T1000 (cell line): ENCODE measurements around the gene C16orf74.
A peak's percentile ranks its signal among the peaks of the same experiment; 100 is the strongest.

Source experiments
- DNase-seq: peaks from one replicate; lab custom pipeline; 2025; ENCODE audit warnings: mixed read lengths; lab: John Stamatoyannopoulos, UW

C16orf74 gene

DNA sequence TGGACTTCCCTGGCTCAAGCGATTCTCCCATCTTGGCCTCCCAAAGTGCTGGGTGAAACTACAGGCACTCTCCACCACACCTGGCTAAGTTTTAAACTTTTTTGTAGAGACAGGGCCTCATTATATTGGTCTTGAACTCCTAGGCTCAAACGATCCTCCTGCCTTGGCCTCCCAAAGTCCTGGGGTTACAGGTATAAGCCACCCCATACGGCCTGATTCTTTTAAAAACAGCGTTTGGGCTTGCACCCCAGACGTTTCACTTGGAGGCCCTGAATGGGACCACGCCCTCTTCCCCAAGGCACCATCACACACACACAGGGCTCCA, 32.8 kb downstream of the C16orf74 start:
- DNase-seq, result no peak

- DNase-seq, result peak; percentile 35
Measured at GRCh38 chr16:85717393-85718152, 33.3 kb downstream of the C16orf74 start.

DNA sequence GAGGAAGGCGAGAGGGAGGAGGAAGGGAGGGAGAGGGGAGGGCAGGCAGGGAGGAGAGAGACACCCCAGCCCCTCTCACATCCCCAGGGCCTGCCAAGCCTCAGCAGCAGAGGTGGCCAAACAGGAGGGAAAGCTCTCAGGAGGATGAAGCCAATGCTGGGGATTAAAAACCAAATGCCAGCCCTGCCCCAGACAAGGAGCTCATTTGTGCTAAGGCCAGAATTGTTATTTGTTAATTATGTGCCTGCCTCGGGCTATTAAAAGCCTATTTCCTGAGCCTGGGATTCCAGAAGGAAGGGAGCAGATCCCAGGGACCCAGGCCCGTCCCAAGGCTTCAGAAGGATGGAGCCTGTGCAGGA, 34.2 kb downstream of the C16orf74 start:
- no peak for DNase-seq

- DNase-seq, result no peak
Measured at GRCh38 chr16:85716022-85716679, 34.7 kb downstream of the C16orf74 start.

DNA sequence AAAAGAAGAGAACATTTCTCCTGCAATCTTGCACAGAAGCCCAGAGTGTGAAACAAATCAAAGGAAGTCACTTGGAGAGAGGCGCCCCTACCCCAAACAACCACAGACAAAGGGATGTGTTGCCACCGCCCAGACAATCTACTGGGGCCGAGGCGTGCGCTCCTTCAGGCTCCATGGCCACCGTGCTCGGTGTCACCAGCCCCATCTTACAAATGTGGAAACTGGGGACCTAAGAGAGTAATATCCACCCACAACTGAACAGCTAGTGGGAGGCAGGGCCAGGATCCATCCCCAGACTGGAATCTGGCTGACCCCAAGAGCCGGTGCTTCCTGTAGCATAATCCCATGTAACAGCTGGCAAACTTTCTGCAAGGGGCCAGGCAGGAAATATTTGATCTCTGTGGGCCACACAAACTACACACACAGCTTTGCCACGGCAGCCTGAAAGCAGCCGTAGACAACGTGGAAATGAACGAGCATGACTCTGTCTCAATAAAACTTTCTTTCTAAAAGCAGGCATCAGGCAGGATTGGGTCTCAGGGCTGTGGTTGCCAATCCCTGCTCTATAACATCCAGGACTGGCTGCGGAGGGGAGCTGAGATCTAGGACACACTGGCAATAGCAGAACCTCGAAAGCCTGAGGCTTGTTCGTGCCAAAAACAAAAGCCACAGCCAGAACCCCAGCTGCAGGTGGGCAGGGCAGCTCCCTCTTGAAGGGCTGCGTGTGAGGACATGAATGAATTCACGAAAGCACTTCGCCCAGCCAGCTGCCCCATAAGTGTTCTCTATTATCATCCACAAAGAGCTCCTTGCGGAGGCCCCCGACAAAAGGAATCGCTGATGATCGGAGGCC, 35.5 kb downstream of the C16orf74 start:
- DNase-seq, result no peak

DNA sequence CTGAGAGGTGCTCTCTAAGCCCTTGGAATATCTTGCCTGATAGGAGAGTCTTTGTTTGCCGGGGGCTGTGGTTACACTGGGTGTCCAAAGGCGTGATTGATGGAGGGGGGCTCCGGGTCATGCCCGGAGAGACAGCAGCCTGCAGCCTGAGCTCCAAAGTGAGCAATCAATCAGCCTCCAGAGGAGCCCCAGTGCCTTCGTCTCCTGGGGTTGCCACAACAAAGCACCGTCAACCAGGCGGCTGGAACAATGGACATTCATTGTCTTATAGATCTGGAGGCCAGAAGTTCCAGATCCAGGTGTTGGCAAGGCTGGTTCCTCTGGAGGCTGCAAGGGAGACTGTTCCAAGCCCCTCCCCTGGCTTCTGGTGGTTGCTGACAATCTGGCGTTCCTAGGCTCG, 38.1 kb downstream of the C16orf74 start:
- DNase-seq, result no peak

GRCh38 chr16:85711982-85712587, 38.8 kb downstream of the C16orf74 start:
- DNase-seq, result no peak

DNA sequence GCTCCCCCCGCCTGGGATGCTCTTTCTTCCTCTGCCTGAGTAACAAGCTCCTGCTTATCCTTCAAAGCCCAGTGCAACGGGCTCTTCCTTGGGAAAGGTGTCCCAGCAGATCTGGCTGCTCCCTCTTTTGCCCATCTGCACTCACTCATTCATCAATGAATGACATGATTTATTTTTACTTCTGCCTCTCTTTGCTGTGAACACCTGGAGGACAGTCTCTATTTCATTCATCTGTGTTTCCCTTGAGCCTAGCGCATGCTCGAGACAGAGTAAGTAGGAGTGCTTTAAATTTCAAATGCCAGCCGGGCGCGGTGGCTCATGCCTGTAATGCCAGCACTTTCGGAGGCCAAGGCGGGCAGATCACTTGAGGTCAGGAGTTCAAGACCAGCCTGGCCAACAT, 40.2 kb downstream of the C16orf74 start:
- no peak for DNase-seq

- DNase-seq, result no peak
Measured at GRCh38 chr16:85709766-85710585, 40.9 kb downstream of the C16orf74 start.

DNA sequence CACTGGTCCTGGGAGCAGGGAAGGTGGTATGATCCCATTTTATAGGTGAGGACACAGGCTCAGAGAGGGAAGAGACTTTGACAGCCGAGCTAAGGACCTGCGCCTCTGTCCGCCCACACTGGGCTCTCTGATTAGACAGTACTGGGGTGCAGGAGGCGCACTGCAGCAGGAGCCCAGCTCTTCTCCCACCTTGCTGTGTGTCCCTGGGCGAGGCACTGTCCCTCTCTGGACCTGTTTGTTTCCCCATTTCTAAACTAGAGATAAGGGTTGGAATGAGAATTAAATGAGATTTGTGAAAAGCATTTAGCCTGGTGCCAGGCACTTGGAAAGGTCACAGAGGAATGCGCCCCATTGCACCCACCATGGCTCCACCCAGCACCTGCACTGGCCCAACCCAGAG, 42.6 kb downstream of the C16orf74 start:
- DNase-seq, result no peak

GRCh38 chr16:85707528-85708095, 43.3 kb downstream of the C16orf74 start:
- no peak for DNase-seq

DNA sequence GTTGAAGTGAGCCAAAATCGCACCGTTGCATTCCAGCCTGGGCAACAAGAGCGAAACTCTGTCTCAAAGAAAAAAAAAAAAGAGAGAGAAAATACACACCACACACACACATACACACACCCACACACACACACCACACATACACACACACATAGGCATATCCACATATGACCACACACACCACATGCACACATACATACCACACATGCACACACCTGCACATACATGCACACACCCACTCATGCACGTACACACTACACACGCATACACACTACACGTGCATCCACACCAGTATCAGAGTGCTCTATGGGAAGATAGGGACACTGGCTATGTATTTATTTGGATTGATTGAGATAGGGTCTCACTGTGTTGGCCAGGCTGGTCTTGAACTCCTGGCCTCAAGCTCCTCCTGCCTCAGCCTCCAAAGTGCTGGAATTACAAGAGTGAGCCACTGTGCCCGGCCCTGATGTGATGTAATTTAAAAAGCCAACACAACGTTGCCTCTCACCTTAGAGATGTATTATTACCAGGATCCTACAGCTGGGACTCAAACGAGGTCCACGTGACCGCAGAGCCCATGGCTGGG, 44.4 kb downstream of the C16orf74 start:
- no peak for DNase-seq

GRCh38 chr16:85704900-85705846, 45.7 kb downstream of the C16orf74 start:
- DNase-seq, result no peak

DNA sequence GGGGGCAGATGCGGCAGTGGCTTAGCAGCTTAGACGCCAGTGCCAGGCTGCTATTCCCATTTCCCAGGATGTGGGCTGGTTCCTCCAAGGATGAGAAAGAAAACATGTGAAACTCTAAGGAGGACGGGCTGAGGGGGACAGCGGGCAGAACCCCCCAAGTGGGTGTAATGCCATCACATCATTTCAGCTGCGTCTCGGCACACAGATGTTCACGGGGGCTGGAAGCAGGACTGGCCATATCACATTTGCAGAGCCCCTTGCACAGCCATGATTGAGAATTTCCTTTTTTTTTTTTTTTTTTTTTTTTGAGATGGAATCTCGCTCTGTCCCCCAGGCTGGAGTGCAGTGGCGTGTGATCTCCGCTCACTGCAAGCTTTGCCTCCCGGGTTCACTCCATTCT, 46.9 kb downstream of the C16orf74 start:
- DNase-seq, result no peak

DNA sequence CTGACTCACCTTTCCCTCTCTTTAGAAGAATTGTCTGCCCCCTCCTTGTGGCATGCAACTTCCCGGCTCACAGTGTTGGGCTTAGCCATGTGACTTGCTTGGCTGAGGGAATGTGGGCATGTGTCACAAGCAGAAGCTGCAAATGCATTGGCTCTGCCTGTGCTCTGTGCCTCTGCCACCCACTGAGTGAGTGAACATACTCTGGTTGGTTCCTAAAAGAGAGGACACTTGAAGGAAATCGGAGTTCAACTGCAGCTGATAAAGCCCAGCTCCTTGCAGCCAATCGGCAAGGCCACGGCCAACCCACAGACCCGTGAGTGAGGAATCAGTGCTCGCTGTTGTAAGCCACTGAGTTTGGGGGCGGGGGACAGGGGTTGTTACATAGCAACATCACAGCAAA, 51.3 kb downstream of the C16orf74 start:
- no peak for DNase-seq

- no peak for DNase-seq
Measured at GRCh38 chr16:85698935-85699558, 51.8 kb downstream of the C16orf74 start.

DNA sequence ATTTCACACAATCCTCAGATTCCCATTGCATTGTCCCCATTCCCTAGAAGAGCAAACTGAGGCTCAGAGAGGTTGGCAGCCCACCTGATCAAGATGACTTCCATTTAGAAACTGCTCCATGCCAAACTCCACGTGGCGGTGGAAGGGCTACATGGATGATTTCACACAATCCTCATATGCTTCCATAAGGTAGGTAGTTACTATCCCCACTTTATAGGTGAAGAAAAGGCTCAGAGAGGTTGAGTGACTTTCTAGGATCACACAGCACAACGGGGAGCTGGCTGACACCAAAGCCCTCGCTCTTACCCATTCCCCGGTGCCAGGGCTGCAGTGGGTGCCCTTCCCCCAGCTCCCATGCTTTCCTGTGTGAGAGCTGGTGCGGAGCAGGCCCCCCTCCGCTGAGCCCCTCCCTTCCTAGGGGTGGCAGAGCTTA, 52.4 kb downstream of the C16orf74 start:
- DNase-seq, result no peak

DNA sequence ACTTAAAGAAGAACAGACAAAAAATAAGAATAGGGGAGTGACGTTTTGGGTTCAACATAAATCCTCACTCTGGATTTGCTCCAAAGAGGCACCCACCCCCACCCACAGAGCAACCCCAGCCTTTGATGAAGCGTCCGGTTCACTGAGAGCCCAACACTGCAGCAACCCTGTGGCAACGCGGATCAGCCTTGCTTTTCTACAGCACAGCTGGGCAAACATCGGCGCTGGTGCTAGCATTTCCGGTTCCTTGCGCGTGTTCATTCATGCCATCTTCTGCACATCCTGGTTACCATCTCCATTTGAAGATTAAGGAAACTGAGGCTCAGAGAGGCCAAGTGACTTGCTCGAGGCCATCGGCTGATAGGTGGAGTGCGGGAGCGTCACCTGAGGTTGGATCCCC, 53.5 kb downstream of the C16orf74 start:
- DNase-seq, result no peak

DNA sequence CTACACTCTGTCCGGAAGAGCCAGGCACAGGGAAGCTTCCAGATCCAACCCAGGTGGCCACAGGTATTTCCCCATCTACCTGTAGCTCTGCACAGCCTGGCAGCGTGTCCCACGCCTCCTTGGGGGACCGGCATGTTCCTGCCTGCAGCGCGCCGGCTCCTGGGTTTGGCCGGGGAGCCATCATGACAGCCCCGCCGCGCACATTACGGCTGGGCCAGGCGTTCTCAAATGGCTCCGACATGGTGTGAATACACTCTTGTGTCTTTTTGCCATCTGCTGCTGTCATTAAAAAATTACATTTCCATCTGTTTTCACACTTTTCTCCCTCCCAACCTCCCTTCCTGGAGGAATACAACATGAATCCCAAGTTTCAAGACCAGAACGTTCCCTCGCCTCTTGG, 54.1 kb downstream of the C16orf74 start:
- DNase-seq, result no peak
